PC-9 (cell line): ENCODE measurements around the gene FAM163B.

Source experiments
- EZH2 ChIP-seq: fragments of 200-600 bp; sonication (generic); IDR thresholded peaks from 2 replicates; pipeline ENCODE4 v1.8.0; 2017; ENCODE audit warnings: antibody characterized with exemption, low read depth
- TF ChIP-seq, protein P1 (sequence below): fragments of 200-600 bp; sonication (generic); conservative IDR thresholded peaks from 2 replicates; pipeline ENCODE4 v1.6.1; 2017; ENCODE audit warnings: mixed run types, antibody characterized with exemption, mild to moderate bottlenecking, moderate library complexity

GRCh38 chr9:133635098-133635497 is 25.9 kb upstream of the FAM163B start:
- TF ChIP-seq, protein P1, sequence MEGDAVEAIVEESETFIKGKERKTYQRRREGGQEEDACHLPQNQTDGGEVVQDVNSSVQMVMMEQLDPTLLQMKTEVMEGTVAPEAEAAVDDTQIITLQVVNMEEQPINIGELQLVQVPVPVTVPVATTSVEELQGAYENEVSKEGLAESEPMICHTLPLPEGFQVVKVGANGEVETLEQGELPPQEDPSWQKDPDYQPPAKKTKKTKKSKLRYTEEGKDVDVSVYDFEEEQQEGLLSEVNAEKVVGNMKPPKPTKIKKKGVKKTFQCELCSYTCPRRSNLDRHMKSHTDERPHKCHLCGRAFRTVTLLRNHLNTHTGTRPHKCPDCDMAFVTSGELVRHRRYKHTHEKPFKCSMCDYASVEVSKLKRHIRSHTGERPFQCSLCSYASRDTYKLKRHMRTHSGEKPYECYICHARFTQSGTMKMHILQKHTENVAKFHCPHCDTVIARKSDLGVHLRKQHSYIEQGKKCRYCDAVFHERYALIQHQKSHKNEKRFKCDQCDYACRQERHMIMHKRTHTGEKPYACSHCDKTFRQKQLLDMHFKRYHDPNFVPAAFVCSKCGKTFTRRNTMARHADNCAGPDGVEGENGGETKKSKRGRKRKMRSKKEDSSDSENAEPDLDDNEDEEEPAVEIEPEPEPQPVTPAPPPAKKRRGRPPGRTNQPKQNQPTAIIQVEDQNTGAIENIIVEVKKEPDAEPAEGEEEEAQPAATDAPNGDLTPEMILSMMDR, result no peak
- TF ChIP-seq EZH2, result no peak
